ENCODE data around the gene KCNMA1. TPM values are rescaled to one million over a fixed set of nuclear protein-coding genes. Genes with fewer than 3 reads are reported as not detected.

KCNMA1 gene
- total and polyA plus RNA-seq, 2 donors from 2014 or later: 4.2 to 8.9 TPM

- Histone ChIP-seq H3K4me3 (ENCODE audit: low read length in 3 of 3) (no peak overlapping the region), H3K9me3 (ENCODE audit: control insufficient read depth in 2 of 3, insufficient read depth in 1 of 3, low read length in 3 of 3) (no peaks in the 10 kb centered on the region), H3K4me1 (ENCODE audit: control insufficient read depth in 2 of 3, insufficient read depth in 2 of 3, low read depth in 1 of 3, low read length in 3 of 3) (no peaks in the 10 kb centered on the region), H3K9ac (ENCODE audit: low read length in 3 of 3) (no peak overlapping the region), H3K27ac (ENCODE audit: low read depth in 2 of 2, low read length in 2 of 2) (no peak overlapping the region), H3K27me3 (ENCODE audit: control insufficient read depth, insufficient read depth, low read length) (no peaks in the 10 kb centered on the region), H3K36me3 (ENCODE audit: control insufficient read depth in 2 of 3, insufficient read depth in 3 of 3, low read length in 3 of 3) (no peaks in the 10 kb centered on the region)
- DNase-seq (no peak), FAIRE-seq (no peak)
- intact Hi-C loops (cut with DNase I): no loop called here
- no peak for TF ChIP-seq CTCF (IDR thresholded peaks at IDR 0.05; ENCODE audit: borderline replicate concordance, extremely low read depth, insufficient read depth)
Measured at GRCh38 chr10:77478962-77479359, 158.6 kb downstream of the KCNMA1 start.

GRCh38 chr10:77478247-77478961 is 159.2 kb downstream of the KCNMA1 start:
- FAIRE-seq: no peak
- DNase-seq: no peak
- Histone ChIP-seq H3K4me1 (ENCODE audit: control insufficient read depth in 2 of 3, insufficient read depth in 2 of 3, low read depth in 1 of 3, low read length in 3 of 3) (no peaks in the 10 kb centered on the region), H3K27me3 (ENCODE audit: control insufficient read depth, insufficient read depth, low read length) (no peaks in the 10 kb centered on the region), H3K9me3 (ENCODE audit: control insufficient read depth in 2 of 3, insufficient read depth in 1 of 3, low read length in 3 of 3) (no peaks in the 10 kb centered on the region), H3K4me3 (ENCODE audit: low read length in 3 of 3) (no peak overlapping the region), H3K27ac (ENCODE audit: low read depth in 2 of 2, low read length in 2 of 2) (no peak overlapping the region), H3K36me3 (ENCODE audit: control insufficient read depth in 2 of 3, insufficient read depth in 3 of 3, low read length in 3 of 3) (no peaks in the 10 kb centered on the region), H3K9ac (ENCODE audit: low read length in 3 of 3) (no peak overlapping the region)
- TF ChIP-seq CTCF (IDR thresholded peaks at IDR 0.05; ENCODE audit: borderline replicate concordance, extremely low read depth, insufficient read depth): no peak
- intact Hi-C loops (cut with DNase I): no loop called here

GRCh38 chr10:77475522-77475921 is 162.1 kb downstream of the KCNMA1 start:
- H3K9ac ChIP-seq (ENCODE audit: low read length in 3 of 3): no peak overlapping the region
- no peak overlapping the region for H3K4me3 ChIP-seq (ENCODE audit: low read length in 3 of 3)
- DNase-seq: no peak
- H3K27me3 ChIP-seq (ENCODE audit: control insufficient read depth, insufficient read depth, low read length): no peaks in the 10 kb centered on the region
- no peak for FAIRE-seq
- H3K27ac ChIP-seq (ENCODE audit: low read depth in 2 of 2, low read length in 2 of 2): no peak overlapping the region
- peaks cover 0 to 6% (median 0%) of the 10 kb centered on the region in 3 donors for H3K9me3 ChIP-seq (ENCODE audit: control insufficient read depth in 2 of 3, insufficient read depth in 1 of 3, low read length in 3 of 3)
- H3K36me3 ChIP-seq (ENCODE audit: control insufficient read depth in 2 of 3, insufficient read depth in 3 of 3, low read length in 3 of 3): no peaks in the 10 kb centered on the region
- no peak for TF ChIP-seq CTCF (IDR thresholded peaks at IDR 0.05; ENCODE audit: borderline replicate concordance, extremely low read depth, insufficient read depth)
- no peaks in the 10 kb centered on the region for H3K4me1 ChIP-seq (ENCODE audit: control insufficient read depth in 2 of 3, insufficient read depth in 2 of 3, low read depth in 1 of 3, low read length in 3 of 3)
- intact Hi-C loops (cut with DNase I): no loop called here

Measured in kidney (tissue), 14 donors.